ENCODE measurements around the gene SH2D5.
A peak's percentile ranks its signal among the peaks of the same experiment; 100 is the strongest.

The SH2D5 gene

GRCh38 chr1:20715406-20715805 lies 17.1 kb downstream of the SH2D5 start:
- DNase-seq (ENCODE audit: insufficient read length, low spot score): no peak
- FAIRE-seq: no peak

GRCh38 chr1:20713440-20713839 lies 19.1 kb downstream of the SH2D5 start:
- FAIRE-seq: no peak

GRCh38 chr1:20712215-20712577 lies 20.3 kb downstream of the SH2D5 start:
- FAIRE-seq (no peak), DNase-seq (ENCODE audit: insufficient read length, low spot score) (no peak)

More at GRCh38 chr1:20713440-20713839, 19.1 kb downstream of the SH2D5 start:
- DNase-seq (ENCODE audit: insufficient read length, low spot score): no peak

- FAIRE-seq: no peak
Measured at GRCh38 chr1:20711285-20712214, 21.0 kb downstream of the SH2D5 start.

GRCh38 chr1:20710469-20711284 lies 21.8 kb downstream of the SH2D5 start:
- no peak for FAIRE-seq
- DNase-seq (ENCODE audit: insufficient read length, low spot score): no peak

More at GRCh38 chr1:20711285-20712214, 21.0 kb downstream of the SH2D5 start:
- no peak for DNase-seq (ENCODE audit: insufficient read length, low spot score)

GRCh38 chr1:20709868-20710267 lies 22.6 kb downstream of the SH2D5 start:
- FAIRE-seq (no peak), DNase-seq (ENCODE audit: insufficient read length, low spot score) (no peak)

- no peak for FAIRE-seq
Measured at GRCh38 chr1:20708891-20709290, 23.6 kb downstream of the SH2D5 start.

GRCh38 chr1:20708057-20708456 lies 24.4 kb downstream of the SH2D5 start:
- no peak for FAIRE-seq

More at GRCh38 chr1:20708891-20709290, 23.6 kb downstream of the SH2D5 start:
- no peak for DNase-seq (ENCODE audit: insufficient read length, low spot score)

GRCh38 chr1:20706841-20707240 lies 25.7 kb downstream of the SH2D5 start:
- FAIRE-seq (no peak), DNase-seq (ENCODE audit: insufficient read length, low spot score) (no peak)

More at GRCh38 chr1:20708057-20708456, 24.4 kb downstream of the SH2D5 start:
- DNase-seq (ENCODE audit: insufficient read length, low spot score): no peak

GRCh38 chr1:20705203-20705755 lies 27.2 kb downstream of the SH2D5 start:
- FAIRE-seq (no peak), DNase-seq (ENCODE audit: insufficient read length, low spot score) (no peak)

- no peak for DNase-seq (ENCODE audit: insufficient read length, low spot score)
- no peak for FAIRE-seq
Measured at GRCh38 chr1:20704390-20705202, 27.9 kb downstream of the SH2D5 start.

- no peak for FAIRE-seq
Measured at GRCh38 chr1:20703124-20703756, 29.3 kb downstream of the SH2D5 start.

GRCh38 chr1:20702416-20702815 lies 30.1 kb downstream of the SH2D5 start:
- DNase-seq (ENCODE audit: insufficient read length, low spot score) (peak; percentile 14), FAIRE-seq (no peak)

More at GRCh38 chr1:20703124-20703756, 29.3 kb downstream of the SH2D5 start:
- DNase-seq (ENCODE audit: insufficient read length, low spot score): no peak

GRCh38 chr1:20701847-20702246 lies 30.7 kb downstream of the SH2D5 start:
- no peak for DNase-seq (ENCODE audit: insufficient read length, low spot score)
- FAIRE-seq: no peak

- FAIRE-seq (no peak), DNase-seq (ENCODE audit: insufficient read length, low spot score) (no peak)
Measured at GRCh38 chr1:20701446-20701845, 31.1 kb downstream of the SH2D5 start.

- DNase-seq (ENCODE audit: insufficient read length, low spot score): no peak
- FAIRE-seq: no peak
Measured at GRCh38 chr1:20700636-20701215, 31.8 kb downstream of the SH2D5 start.

- FAIRE-seq: no peak
Measured at GRCh38 chr1:20699558-20699957, 32.9 kb downstream of the SH2D5 start.

GRCh38 chr1:20698195-20698910 lies 34.1 kb downstream of the SH2D5 start:
- FAIRE-seq (peak; percentile 58), DNase-seq (ENCODE audit: insufficient read length, low spot score) (peak; percentile 27)

More at GRCh38 chr1:20699558-20699957, 32.9 kb downstream of the SH2D5 start:
- no peak for DNase-seq (ENCODE audit: insufficient read length, low spot score)

- FAIRE-seq (no peak), DNase-seq (ENCODE audit: insufficient read length, low spot score) (no peak)
Measured at GRCh38 chr1:20697563-20697962, 34.9 kb downstream of the SH2D5 start.

Data from HTR-8/SVneo (cell line).